Esophagus muscularis mucosa (tissue), 4 donors: ENCODE results near the gene TRAK1. TPM values are rescaled to one million over a fixed set of nuclear protein-coding genes. Genes with fewer than 3 reads are reported as not detected.

Source experiments
- DNase-seq: peaks from one replicate; pipeline ENCODE4 v3.0.0-alpha.2; 2017; ENCODE audit errors: extremely low spot score
- H3K27ac ChIP-seq, 4 donors: fragments of 200-600 bp; sonication (generic); replicated peaks in 1 of 4; 1 replicate in 3 of 4; 2 replicates in 1 of 4; pipeline ENCODE4 v1.5.1; 2016 to 2019; ENCODE audit warnings: mild to moderate bottlenecking in 1 of 4
- H3K27me3 ChIP-seq, 4 donors: fragments of 200-600 bp; sonication (generic); one replicate each; pipeline versions ENCODE4 v1.5.1 to v1.6.0; 2016 to 2019
- H3K36me3 ChIP-seq, 4 donors: fragments of 200-600 bp; sonication (generic); one replicate each; pipeline ENCODE4 v1.5.1; 2016 to 2019
- H3K4me1 ChIP-seq, 4 donors: fragments of 200-600 bp; sonication (generic); one replicate each; pipeline ENCODE4 v1.5.1; 2016 to 2019
- H3K4me3 ChIP-seq, 4 donors: fragments of 200-600 bp; sonication (generic); 1 replicate in 2 of 4; 2 replicates in 2 of 4; pipeline ENCODE4 v1.5.1; 2016 to 2019; ENCODE audit warnings: mild to moderate bottlenecking in 4 of 4, moderate library complexity in 1 of 4
- H3K9me3 ChIP-seq, 4 donors: fragments of 200-600 bp; sonication (generic); 1 replicate in 3 of 4; 2 replicates in 1 of 4; pipeline ENCODE4 v1.5.1; 2016 to 2019
- EP300 ChIP-seq: sonication (generic); formaldehyde crosslinking; IDR thresholded peaks from one replicate; pipeline ENCODE4 v1.6.1; 2017; ENCODE audit warnings: antibody characterized with exemption
- POLR2A ChIP-seq: fragments of 450-650 bp; IDR thresholded peaks from one replicate; pipeline ENCODE4 v1.6.1; 2017; ENCODE audit warnings: antibody characterized with exemption, moderate library complexity, mild to moderate bottlenecking, low read depth
- POLR2AphosphoS5 ChIP-seq, 2 donors: sonication (generic); formaldehyde crosslinking; IDR thresholded peaks; one replicate each; pipeline ENCODE4 v1.6.1; 2017; ENCODE audit warnings: antibody characterized with exemption in 2 of 2
- WGBS: methylation state at CpG from one replicate; pipeline ENCODE4 v1.1.5; 2018; 5-methylcytosine and 5-hydroxymethylcytosine counted together
- intact Hi-C: fragments of 100-400 bp; cut with DNase I; formaldehyde crosslinking; loops from one replicate; pipeline ENCODE4 v1.15.1; 2023
- total RNA-seq, 4 donors: library from RNA; depleted of rRNA; stranded (reverse); fragments of >200 nt; gene quantifications; one replicate each; pipeline versions ENCODE4 v1.1.0 to v1.2.1, GENCODE V29; 2016
- TF ChIP-seq, protein P1 (sequence below), 3 experiments: fragments of 200-600 bp in 2 of 3; fragments of 450-650 bp in 1 of 3; sonication (generic) in 2 of 3; IDR thresholded peaks; one replicate each; pipeline ENCODE4 v1.5.1; 2017 to 2019; ENCODE audit warnings: antibody characterized with exemption in 3 of 3, mild to moderate bottlenecking in 2 of 3, moderate library complexity in 1 of 3

Gene TRAK1
- total RNA-seq, 4 donors from 2014 or later = 45.7 to 74.8 (median 57.7) TPM

- Histone ChIP-seq H3K27ac (no peak overlapping the region), H3K9me3 (no peaks in the 10 kb centered on the region), H3K27me3 (no peaks in the 10 kb centered on the region), H3K4me1 (peaks cover 0 to 15% (median 6%) of the 10 kb centered on the region in 4 donors), H3K36me3 (peaks cover 3 to 87% (median 48%) of the 10 kb centered on the region in 4 donors), H3K4me3 (no peak overlapping the region)
- 96% methylated on average over 4 of the region's 4 CpGs for WGBS
- intact Hi-C loops = no loop called here
- TF ChIP-seq, protein P1, sequence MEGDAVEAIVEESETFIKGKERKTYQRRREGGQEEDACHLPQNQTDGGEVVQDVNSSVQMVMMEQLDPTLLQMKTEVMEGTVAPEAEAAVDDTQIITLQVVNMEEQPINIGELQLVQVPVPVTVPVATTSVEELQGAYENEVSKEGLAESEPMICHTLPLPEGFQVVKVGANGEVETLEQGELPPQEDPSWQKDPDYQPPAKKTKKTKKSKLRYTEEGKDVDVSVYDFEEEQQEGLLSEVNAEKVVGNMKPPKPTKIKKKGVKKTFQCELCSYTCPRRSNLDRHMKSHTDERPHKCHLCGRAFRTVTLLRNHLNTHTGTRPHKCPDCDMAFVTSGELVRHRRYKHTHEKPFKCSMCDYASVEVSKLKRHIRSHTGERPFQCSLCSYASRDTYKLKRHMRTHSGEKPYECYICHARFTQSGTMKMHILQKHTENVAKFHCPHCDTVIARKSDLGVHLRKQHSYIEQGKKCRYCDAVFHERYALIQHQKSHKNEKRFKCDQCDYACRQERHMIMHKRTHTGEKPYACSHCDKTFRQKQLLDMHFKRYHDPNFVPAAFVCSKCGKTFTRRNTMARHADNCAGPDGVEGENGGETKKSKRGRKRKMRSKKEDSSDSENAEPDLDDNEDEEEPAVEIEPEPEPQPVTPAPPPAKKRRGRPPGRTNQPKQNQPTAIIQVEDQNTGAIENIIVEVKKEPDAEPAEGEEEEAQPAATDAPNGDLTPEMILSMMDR (IDR thresholded peaks at IDR 0.05) = no peak
- no peak for TF ChIP-seq EP300
- no peak for TF ChIP-seq POLR2AphosphoS5 (IDR thresholded peaks at IDR 0.05)
- TF ChIP-seq POLR2A = no peak
- no peak for DNase-seq
These were observed 125.1 kb downstream of the TRAK1 start for GRCh38 chr3:42216302-42216701.

DNA sequence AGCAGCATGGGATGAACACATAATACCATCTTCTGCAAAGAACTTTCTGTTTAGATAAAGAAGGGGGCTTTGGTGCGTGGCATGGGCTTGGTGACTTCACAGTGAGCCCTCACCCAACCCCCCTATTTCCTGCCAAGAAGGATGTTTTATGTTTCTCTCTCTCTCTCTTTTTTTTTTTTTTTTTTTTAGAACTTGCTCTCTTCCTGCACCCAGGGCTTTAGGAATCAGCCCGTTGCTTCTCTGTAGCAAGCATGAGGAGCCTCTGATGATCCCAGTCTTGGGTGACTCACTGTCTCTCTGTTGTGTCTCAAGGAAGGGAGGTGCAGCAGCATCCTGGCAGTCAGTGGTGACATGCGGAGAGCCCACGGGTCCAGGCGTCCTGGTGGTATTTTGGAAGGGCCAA lies 125.8 kb downstream of the TRAK1 start:
- peaks cover 0 to 15% (median 6%) of the 10 kb centered on the region in 4 donors for H3K4me1 ChIP-seq
- peaks cover 0 to 87% (median 48%) of the 10 kb centered on the region in 4 donors for H3K36me3 ChIP-seq
- DNase-seq = no peak
- intact Hi-C loops = no loop called here
- TF ChIP-seq EP300 (no peak), POLR2AphosphoS5 (IDR thresholded peaks at IDR 0.05) (no peak), POLR2A (no peak)
- TF ChIP-seq, protein P1 (IDR thresholded peaks at IDR 0.05) = no peak
- no peaks in the 10 kb centered on the region for H3K27me3 ChIP-seq
- no peaks in the 10 kb centered on the region for H3K9me3 ChIP-seq
- no peak overlapping the region for H3K4me3 ChIP-seq
- H3K27ac ChIP-seq = no peak overlapping the region
- WGBS = 85% methylated on average over 5 of the region's 5 CpGs

DNA sequence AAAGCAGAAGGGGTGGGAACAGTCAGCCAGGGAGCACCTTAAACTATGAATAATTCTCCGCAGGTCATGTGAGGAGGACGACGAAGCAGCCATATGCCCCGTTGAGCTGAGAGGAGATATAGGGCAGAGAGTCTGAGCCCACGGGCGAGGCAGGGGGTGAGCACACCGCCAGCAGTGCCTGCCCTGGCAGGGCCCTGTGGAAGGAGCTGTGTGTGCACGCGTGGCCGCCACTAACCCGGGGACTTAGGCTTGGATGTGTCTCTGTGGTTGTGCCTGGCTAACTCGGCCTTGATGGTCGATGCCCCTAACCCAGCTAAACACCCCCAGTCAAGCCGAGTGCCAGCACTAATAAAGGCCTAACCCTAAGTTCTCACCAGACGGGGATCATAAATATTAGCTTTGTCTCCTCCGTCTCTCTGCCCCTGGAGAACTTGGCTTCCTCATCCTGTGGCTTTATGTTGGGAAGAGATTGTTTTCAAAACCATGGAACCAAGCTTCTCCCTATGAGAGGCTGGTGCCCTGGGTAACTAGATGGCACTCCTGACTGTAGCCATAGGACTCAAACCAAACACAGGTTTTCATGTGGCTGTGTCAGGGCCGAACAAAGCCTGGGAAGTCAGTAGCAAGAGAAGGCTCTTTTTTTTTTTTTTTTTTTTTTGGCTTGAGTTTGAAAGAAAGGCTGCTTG lies 129.4 kb downstream of the TRAK1 start:
- WGBS = 88% methylated on average over 13 of the region's 17 CpGs

GRCh38 chr3:42222942-42223693 lies 132.0 kb downstream of the TRAK1 start:
- Histone ChIP-seq H3K4me1 (peaks cover 6 to 16% (median 15%) of the 10 kb centered on the region in 4 donors), H3K36me3 (peaks cover 22 to 59% (median 46%) of the 10 kb centered on the region in 4 donors), H3K27ac (no peak overlapping the region), H3K4me3 (no peak overlapping the region), H3K9me3 (no peaks in the 10 kb centered on the region), H3K27me3 (no peaks in the 10 kb centered on the region)
- no peak for DNase-seq
- intact Hi-C loops = no loop called here
- TF ChIP-seq, protein P1 (IDR thresholded peaks at IDR 0.05) = no peak
- TF ChIP-seq POLR2AphosphoS5 (IDR thresholded peaks at IDR 0.05) (no peak), POLR2A (no peak), EP300 (no peak)
- 95% methylated on average over 26 of the region's 31 CpGs for WGBS

More for the DNA sequence above, 129.4 kb downstream of the TRAK1 start:
- TF ChIP-seq POLR2A (no peak), POLR2AphosphoS5 (IDR thresholded peaks at IDR 0.05) (no peak), EP300 (no peak)
- TF ChIP-seq, protein P1 (IDR thresholded peaks at IDR 0.05) = no peak
- no peak for DNase-seq
- peaks cover 6 to 16% (median 15%) of the 10 kb centered on the region in 4 donors for H3K4me1 ChIP-seq
- intact Hi-C loops = no loop called here
- peaks cover 22 to 82% (median 62%) of the 10 kb centered on the region in 4 donors for H3K36me3 ChIP-seq
- H3K9me3 ChIP-seq = no peaks in the 10 kb centered on the region
- no peaks in the 10 kb centered on the region for H3K27me3 ChIP-seq
- no peak overlapping the region for H3K27ac ChIP-seq
- H3K4me3 ChIP-seq = no peak overlapping the region
